Endothelial cell of umbilical vein (primary cell): ENCODE data around the gene ACIN1. TPM values are rescaled to one million over a fixed set of nuclear protein-coding genes. Genes with fewer than 3 reads are reported as not detected.

ENCODE experiments used
- BruUV-seq: library from RNA; stranded (reverse); fragments of 400-500 nt; replicated peaks from 2 replicates; lab custom pipeline; 2021; lab: Mats Ljungman, UMichigan
- CTCF ChIA-PET: fragments of 300-600, 350-600 bp; sonication (Branson Sonifier 250); formaldehyde crosslinking; loops from one replicate; lab custom pipeline; 2021; ENCODE audit warnings: antibody characterized with exemption, inconsistent platforms; lab: Charles Lee
- POLR2A ChIA-PET: fragments of 300-600, 350-600 bp; sonication (Branson Sonifier 250); formaldehyde crosslinking; loops from one replicate; lab custom pipeline; 2021; ENCODE audit warnings: antibody characterized with exemption, inconsistent platforms; lab: Charles Lee
- DNase-seq: peaks from one replicate; pipeline ENCODE4 v3.0.0-alpha.2; 2011; ENCODE audit warnings: low read depth, low spot score
- FAIRE-seq: peaks from 2 replicates; lab custom pipeline; 2011; peaks lifted over from hg19 to GRCh38; lab: Jason Lieb, UNC
- H2AFZ ChIP-seq: 2 replicates; pipeline ENCODE4 v1.6.0; 2012; ENCODE audit warnings: low read depth, low read length, control low read depth, inconsistent platforms
- H3K27ac ChIP-seq: 2 replicates; pipeline ENCODE4 v1.5.1; 2011; ENCODE audit warnings: low read depth, mild to moderate bottlenecking, control low read depth, low read length, moderate library complexity; ENCODE audit not compliant: insufficient read depth
- H3K27me3 ChIP-seq, 2 experiments: 2 replicates each; pipeline versions ENCODE4 v1.6.0 to v1.6.1; 2011; ENCODE audit warnings: low read length in 2 of 2, mixed read lengths in 1 of 2; ENCODE audit not compliant: control insufficient read depth in 2 of 2, insufficient read depth in 2 of 2
- H3K36me3 ChIP-seq, 2 experiments: 2 replicates in 1 of 2; 3 replicates in 1 of 2; pipeline ENCODE4 v1.5.1; 2011; ENCODE audit warnings: low read length in 2 of 2, mild to moderate bottlenecking in 1 of 2, moderate library complexity in 1 of 2; ENCODE audit not compliant: control insufficient read depth in 2 of 2, insufficient read depth in 2 of 2; ENCODE audit errors: extremely low read depth in 1 of 2
- H3K4me1 ChIP-seq: 3 replicates; pipeline ENCODE4 v1.5.1; 2011; ENCODE audit warnings: mild to moderate bottlenecking, low read length; ENCODE audit not compliant: control insufficient read depth, insufficient read depth; ENCODE audit errors: extremely low read depth
- H3K4me2 ChIP-seq: 2 replicates; pipeline ENCODE4 v1.6.1; 2011; ENCODE audit warnings: low read length, control low read depth, mixed read lengths; ENCODE audit not compliant: insufficient read depth
- H3K4me3 ChIP-seq, 3 experiments: fragments of 200-600 bp in 1 of 3; sonication (generic), shearing (Covaris generic) in 1 of 3; replicated peaks in 1 of 3; 2 replicates each; pipeline ENCODE4 v1.5.1; 2011 to 2016; ENCODE audit warnings: control low read depth in 3 of 3, low read length in 3 of 3, mild to moderate bottlenecking in 2 of 3, inconsistent platforms in 1 of 3, low read depth in 1 of 3, moderate library complexity in 1 of 3; ENCODE audit not compliant: insufficient read depth in 1 of 3
- H3K79me2 ChIP-seq: 2 replicates; pipeline ENCODE4 v1.6.0; 2012; ENCODE audit warnings: low read length, inconsistent platforms; ENCODE audit not compliant: control insufficient read depth, insufficient read depth
- H3K9ac ChIP-seq: replicated peaks from 2 replicates; pipeline ENCODE3; 2011; ENCODE audit warnings: low read length, control low read depth; ENCODE audit not compliant: insufficient read depth; ENCODE audit errors: extremely low read depth
- H3K9me1 ChIP-seq: replicated peaks from 3 replicates; pipeline ENCODE4 v1.6.0; 2011; ENCODE audit warnings: mild to moderate bottlenecking, low read length; ENCODE audit not compliant: control insufficient read depth, insufficient read depth; ENCODE audit errors: extremely low read depth
- H3K9me3 ChIP-seq: replicated peaks from 2 replicates; pipeline ENCODE4 v1.5.1; 2012; ENCODE audit warnings: low read length, inconsistent platforms; ENCODE audit not compliant: control insufficient read depth, insufficient read depth
- H4K20me1 ChIP-seq: replicated peaks from 2 replicates; pipeline ENCODE3; 2011; ENCODE audit warnings: mild to moderate bottlenecking, low read length; ENCODE audit not compliant: control insufficient read depth, insufficient read depth; ENCODE audit errors: extremely low read depth
- EZH2 ChIP-seq: IDR thresholded peaks from 2 replicates; pipeline ENCODE4 v1.6.1; 2012; ENCODE audit warnings: borderline replicate concordance, low read depth, mild to moderate bottlenecking, moderate library complexity, low read length, inconsistent platforms; ENCODE audit not compliant: severe bottlenecking
- FOS ChIP-seq: IDR thresholded peaks from 2 replicates; pipeline ENCODE4 v1.6.1; 2011; ENCODE audit warnings: mild to moderate bottlenecking, low read length, moderate library complexity, borderline replicate concordance; ENCODE audit not compliant: insufficient read depth
- GATA2 ChIP-seq: IDR thresholded peaks from 2 replicates; pipeline ENCODE4 v1.7.0; 2011; ENCODE audit warnings: low read depth, mild to moderate bottlenecking, moderate library complexity, mixed read lengths, low read length; ENCODE audit not compliant: insufficient read length, insufficient read depth
- JUN ChIP-seq: IDR thresholded peaks from 2 replicates; pipeline ENCODE4 v1.6.1; 2011; ENCODE audit warnings: borderline replicate concordance, low read depth; ENCODE audit not compliant: insufficient read length, insufficient read depth
- MAX ChIP-seq: IDR thresholded peaks from 2 replicates; pipeline ENCODE4 v1.6.1; 2011; ENCODE audit not compliant: insufficient read depth, insufficient read length
- MYC ChIP-seq: IDR thresholded peaks from one replicate; pipeline ENCODE4 v1.6.1; 2011; ENCODE audit warnings: mild to moderate bottlenecking, low read depth, low read length
- POLR2A ChIP-seq: IDR thresholded peaks from 2 replicates; pipeline ENCODE4 v1.6.1; 2012; ENCODE audit warnings: low read depth, mild to moderate bottlenecking, control low read depth, low read length
- POLR2AphosphoS5 ChIP-seq: IDR thresholded peaks from 2 replicates; pipeline ENCODE4 v1.6.1; 2012; ENCODE audit warnings: low read depth, mild to moderate bottlenecking, control low read depth, low read length, moderate library complexity; ENCODE audit not compliant: insufficient read depth
- dilution Hi-C: fragments of 300-500 bp; cut with MboI; formaldehyde crosslinking; loops from one replicate; pipeline ENCODE4 v1.15.0; 2019; ENCODE audit warnings: low sequenced_read_pairs; ENCODE audit not compliant: extremely low pct_ligation_motif_present
- intact Hi-C: fragments of 100-400 bp; cut with micrococcal nuclease; formaldehyde crosslinking; loops from one replicate; pipeline ENCODE4 v1.10.0; 2022
- polyA plus RNA-seq, 4 experiments: library from polyadenylated mRNA; depleted of rRNA in 3 of 4; stranded (reverse) in 3 of 4; unstranded in 1 of 4; fragments of >200 nt; gene quantifications; 2 replicates each; pipeline versions ENCODE4 v1.2.1 to v1.2.3, GENCODE V29; 2011 to 2012; ENCODE audit warnings: missing spikeins in 1 of 4
- total RNA-seq: library from RNA; stranded (reverse); gene quantifications from 2 replicates; pipeline ENCODE4 v1.2.3, GENCODE V29; 2021
- TF ChIP-seq, protein P1 (sequence below), 2 donors: IDR thresholded peaks; 1 replicate in 1 of 2; 2 replicates in 1 of 2; pipeline ENCODE4 v1.5.1; 2011; ENCODE audit warnings: low read length in 2 of 2, mild to moderate bottlenecking in 2 of 2, moderate library complexity in 2 of 2, control low read depth in 1 of 2, inconsistent platforms in 1 of 2, low read depth in 1 of 2; ENCODE audit not compliant: insufficient read depth in 1 of 2; ENCODE audit errors: extremely low read depth in 1 of 2

ACIN1 gene
- total and polyA plus RNA-seq, 2 donors (not counting 3 experiments of a cell fraction or from before 2014, with no cell fraction given): 146 to 240 TPM

DNA sequence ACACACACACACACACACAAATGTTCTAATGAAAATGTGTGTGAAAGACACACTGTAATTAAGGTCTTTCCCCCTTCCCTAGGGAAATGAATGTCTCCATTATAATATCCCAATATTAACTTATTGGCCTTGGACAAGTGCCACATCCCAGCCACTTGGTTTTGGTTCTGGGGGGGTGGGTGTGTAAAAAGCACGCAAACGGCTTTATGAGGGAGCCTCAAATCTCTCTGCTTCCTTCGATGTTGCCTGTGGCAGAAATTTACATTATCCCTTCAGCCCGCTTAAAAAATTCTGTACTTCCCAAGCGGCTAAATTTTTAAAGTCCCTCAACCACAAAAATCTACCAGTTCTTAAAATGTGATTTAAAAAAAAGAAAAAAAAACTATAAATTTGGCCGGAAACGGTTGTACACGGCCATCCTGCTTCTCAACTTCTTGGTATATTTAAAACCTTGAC is 85.4 kb downstream of the ACIN1 start:
- Histone ChIP-seq H2AFZ (peak overlapping the region; percentile 33), H3K9ac (peak overlapping the region; percentile 59)
- TSS peak; percentile 64 for BruUV-seq

GRCh38 chr14:23008831-23009230 is 86.1 kb downstream of the ACIN1 start:
- FAIRE-seq (no peak), DNase-seq (no peak)
- no peak overlapping the region for H3K4me3 ChIP-seq
- dilution Hi-C loops: no loop called here
- TF ChIP-seq EZH2 (no peak), FOS (no peak), MYC (no peak), POLR2A (no peak), POLR2AphosphoS5 (no peak), GATA2 (no peak), JUN (no peak), MAX (no peak)
- TF ChIP-seq, protein P1, sequence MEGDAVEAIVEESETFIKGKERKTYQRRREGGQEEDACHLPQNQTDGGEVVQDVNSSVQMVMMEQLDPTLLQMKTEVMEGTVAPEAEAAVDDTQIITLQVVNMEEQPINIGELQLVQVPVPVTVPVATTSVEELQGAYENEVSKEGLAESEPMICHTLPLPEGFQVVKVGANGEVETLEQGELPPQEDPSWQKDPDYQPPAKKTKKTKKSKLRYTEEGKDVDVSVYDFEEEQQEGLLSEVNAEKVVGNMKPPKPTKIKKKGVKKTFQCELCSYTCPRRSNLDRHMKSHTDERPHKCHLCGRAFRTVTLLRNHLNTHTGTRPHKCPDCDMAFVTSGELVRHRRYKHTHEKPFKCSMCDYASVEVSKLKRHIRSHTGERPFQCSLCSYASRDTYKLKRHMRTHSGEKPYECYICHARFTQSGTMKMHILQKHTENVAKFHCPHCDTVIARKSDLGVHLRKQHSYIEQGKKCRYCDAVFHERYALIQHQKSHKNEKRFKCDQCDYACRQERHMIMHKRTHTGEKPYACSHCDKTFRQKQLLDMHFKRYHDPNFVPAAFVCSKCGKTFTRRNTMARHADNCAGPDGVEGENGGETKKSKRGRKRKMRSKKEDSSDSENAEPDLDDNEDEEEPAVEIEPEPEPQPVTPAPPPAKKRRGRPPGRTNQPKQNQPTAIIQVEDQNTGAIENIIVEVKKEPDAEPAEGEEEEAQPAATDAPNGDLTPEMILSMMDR (IDR thresholded peaks at IDR 0.05; ENCODE audit: extremely low read depth in 1 of 2, insufficient read depth in 1 of 2, low read depth in 1 of 2, low read length in 2 of 2): no peak
- H3K9me3 ChIP-seq: no peaks in the 10 kb centered on the region
- H3K4me1 ChIP-seq: peaks cover 29% of the 10 kb centered on the region
- no peaks in the 10 kb centered on the region for H3K79me2 ChIP-seq
- intact Hi-C loops: no loop called here
- H3K9ac ChIP-seq: no peak overlapping the region
- ChIA-PET POLR2A (no interaction called here), CTCF (interaction anchor here (1.2 to 4.1 kb wide), 4 partner anchors 13 to 60 kb away, joined by 4 to 69 read pairs (median 14); partner anchors contain the start of gene CDH24)
- H2AFZ ChIP-seq: peak overlapping the region; percentile 11
- H3K27ac ChIP-seq: no peak overlapping the region
- peak overlapping the region; percentile 79 for H3K4me2 ChIP-seq
- H3K27me3 ChIP-seq: no peaks in the 10 kb centered on the region
- BruUV-seq: no TSS peak
- no peaks in the 10 kb centered on the region for H3K36me3 ChIP-seq
- no peaks in the 10 kb centered on the region for H3K9me1 ChIP-seq
- no peaks in the 10 kb centered on the region for H4K20me1 ChIP-seq

More for the DNA sequence above, 85.4 kb downstream of the ACIN1 start:
- H3K4me2 ChIP-seq: peak overlapping the region; percentile 79
- H3K27ac ChIP-seq: peak overlapping the region; percentile 44
- DNase-seq (no peak), FAIRE-seq (no peak)
- intact Hi-C loops (no loop called here), dilution Hi-C loops (no loop called here)
- no peaks in the 10 kb centered on the region for H3K27me3 ChIP-seq
- no peaks in the 10 kb centered on the region for H3K9me3 ChIP-seq
- H3K36me3 ChIP-seq: no peaks in the 10 kb centered on the region
- no peaks in the 10 kb centered on the region for H3K9me1 ChIP-seq
- peaks cover 29% of the 10 kb centered on the region for H3K4me1 ChIP-seq
- H3K4me3 ChIP-seq: peak overlapping the region; percentile 8 to 73 (median 57)
- CTCF ChIA-PET: interaction anchor here (1.2 to 4.1 kb wide), 3 partner anchors 14 to 48 kb away, joined by 4 to 69 read pairs (median 7); partner anchors contain the start of gene CDH24
- H3K79me2 ChIP-seq: no peaks in the 10 kb centered on the region
- TF ChIP-seq GATA2: no peak
- no peaks in the 10 kb centered on the region for H4K20me1 ChIP-seq
- POLR2A ChIA-PET: no interaction called here
